Fibroblast of skin of right biceps (primary cell): ENCODE data around the gene CD63.

Experiments
- DNase-seq: peaks from one replicate; pipeline ENCODE4 v3.0.0-alpha.2; 2013

The CD63 gene

GRCh38 chr12:55738123-55739024 is 9.6 kb upstream of the CD63 start:
- DNase-seq = peak; percentile 90

GRCh38 chr12:55737581-55738122 is 8.8 kb upstream of the CD63 start:
- no peak for DNase-seq

- peak; percentile 68 for DNase-seq
These were observed 8.2 kb upstream of the CD63 start for GRCh38 chr12:55736780-55737580.

GRCh38 chr12:55736076-55736475 is 7.3 kb upstream of the CD63 start:
- no peak for DNase-seq

GRCh38 chr12:55734595-55734994 is 5.8 kb upstream of the CD63 start:
- no peak for DNase-seq

GRCh38 chr12:55733858-55734257 is 5.0 kb upstream of the CD63 start:
- no peak for DNase-seq

GRCh38 chr12:55733021-55733555 is 4.3 kb upstream of the CD63 start:
- DNase-seq = no peak

GRCh38 chr12:55732288-55732687 is 3.5 kb upstream of the CD63 start:
- DNase-seq = no peak

- DNase-seq = peak; percentile 65
These were observed 1.3 kb upstream of the CD63 start for GRCh38 chr12:55729819-55730818.

GRCh38 chr12:55728186-55728938 is 447 bp downstream of the CD63 start:
- peak; percentile 73 for DNase-seq

- no peak for DNase-seq
These were observed 1.1 kb downstream of the CD63 start for GRCh38 chr12:55727643-55728185.

GRCh38 chr12:55726971-55727370 is 1.8 kb downstream of the CD63 start:
- no peak for DNase-seq

- DNase-seq = no peak
These were observed 3.3 kb downstream of the CD63 start for GRCh38 chr12:55725556-55725955.

- DNase-seq = no peak
These were observed 3.9 kb downstream of the CD63 start for GRCh38 chr12:55724940-55725309.

GRCh38 chr12:55724226-55724939 is 4.4 kb downstream of the CD63 start:
- DNase-seq = peak; percentile 67

GRCh38 chr12:55723516-55724225 is 5.1 kb downstream of the CD63 start:
- DNase-seq = no peak

GRCh38 chr12:55722948-55723347 is 5.9 kb downstream of the CD63 start:
- no peak for DNase-seq

GRCh38 chr12:55721601-55722213 is 7.1 kb downstream of the CD63 start:
- DNase-seq = no peak

- DNase-seq = peak; percentile 78
These were observed 7.8 kb downstream of the CD63 start for GRCh38 chr12:55720894-55721444.
